Fibroblast of villous mesenchyme (primary cell): ENCODE measurements around the gene SDCBP2. TPM values are rescaled to one million over a fixed set of nuclear protein-coding genes. Genes with fewer than 3 reads are reported as not detected.

ENCODE experiments used
- DNase-seq: peaks from one replicate; pipeline ENCODE4 v3.0.0-alpha.2; 2010; ENCODE audit warnings: low read depth
- H3K4me3 ChIP-seq: 2 replicates; pipeline ENCODE4 v1.5.1; 2011; ENCODE audit warnings: low read depth, mild to moderate bottlenecking, low read length
- CTCF ChIP-seq: IDR thresholded peaks from 2 replicates; pipeline ENCODE4 v1.5.1; 2012; ENCODE audit warnings: low read depth, mild to moderate bottlenecking, low read length; ENCODE audit not compliant: insufficient read depth
- total RNA-seq: library from RNA; depleted of rRNA; stranded (reverse); fragments of >200 nt; gene quantifications from 2 replicates; pipeline ENCODE4 v1.2.3, GENCODE V29; 2012

SDCBP2 gene
- total RNA-seq, 1 donor: 0.43 TPM

- no peak overlapping the region for H3K4me3 ChIP-seq
- no peak for TF ChIP-seq CTCF
- peak; percentile 77 for DNase-seq
Observed at GRCh38 chr20:1341561-1342265, 12.8 kb upstream of the SDCBP2 start.

- no peak for DNase-seq
- TF ChIP-seq CTCF: no peak
- no peak overlapping the region for H3K4me3 ChIP-seq
Observed at GRCh38 chr20:1338801-1339200, 9.9 kb upstream of the SDCBP2 start.

GRCh38 chr20:1338096-1338495, 9.2 kb upstream of the SDCBP2 start:
- no peak for TF ChIP-seq CTCF
- no peak for DNase-seq

GRCh38 chr20:1337441-1337840, 8.5 kb upstream of the SDCBP2 start:
- no peak overlapping the region for H3K4me3 ChIP-seq
- no peak for DNase-seq
- no peak for TF ChIP-seq CTCF

More at GRCh38 chr20:1338096-1338495, 9.2 kb upstream of the SDCBP2 start:
- no peak overlapping the region for H3K4me3 ChIP-seq

GRCh38 chr20:1336699-1337367, 7.9 kb upstream of the SDCBP2 start:
- no peak for DNase-seq
- H3K4me3 ChIP-seq: no peak overlapping the region
- no peak for TF ChIP-seq CTCF

- no peak for TF ChIP-seq CTCF
- H3K4me3 ChIP-seq: no peak overlapping the region
- DNase-seq: no peak
Observed at GRCh38 chr20:1335961-1336698, 7.2 kb upstream of the SDCBP2 start.
